Globus pallidus (tissue), 1 donor: ENCODE data around the gene KCNQ2.
"Not testable (repeated sequence)": the region's sequence is repeated elsewhere in the genome, so short reads cannot be mapped to it uniquely, and the experiment has no call there.

Experiments used
- DNase-seq: peaks from one replicate; pipeline ENCODE4 v3.0.0-alpha.2; 2015; ENCODE audit warnings: low spot score

KCNQ2 gene

GRCh38 chr20:63385819-63386218 is 86.6 kb downstream of the KCNQ2 start:
- DNase-seq: no peak

GRCh38 chr20:63384336-63384735 is 88.1 kb downstream of the KCNQ2 start:
- no peak for DNase-seq

- no peak for DNase-seq
Observed at GRCh38 chr20:63383556-63383955, 88.9 kb downstream of the KCNQ2 start.

DNA sequence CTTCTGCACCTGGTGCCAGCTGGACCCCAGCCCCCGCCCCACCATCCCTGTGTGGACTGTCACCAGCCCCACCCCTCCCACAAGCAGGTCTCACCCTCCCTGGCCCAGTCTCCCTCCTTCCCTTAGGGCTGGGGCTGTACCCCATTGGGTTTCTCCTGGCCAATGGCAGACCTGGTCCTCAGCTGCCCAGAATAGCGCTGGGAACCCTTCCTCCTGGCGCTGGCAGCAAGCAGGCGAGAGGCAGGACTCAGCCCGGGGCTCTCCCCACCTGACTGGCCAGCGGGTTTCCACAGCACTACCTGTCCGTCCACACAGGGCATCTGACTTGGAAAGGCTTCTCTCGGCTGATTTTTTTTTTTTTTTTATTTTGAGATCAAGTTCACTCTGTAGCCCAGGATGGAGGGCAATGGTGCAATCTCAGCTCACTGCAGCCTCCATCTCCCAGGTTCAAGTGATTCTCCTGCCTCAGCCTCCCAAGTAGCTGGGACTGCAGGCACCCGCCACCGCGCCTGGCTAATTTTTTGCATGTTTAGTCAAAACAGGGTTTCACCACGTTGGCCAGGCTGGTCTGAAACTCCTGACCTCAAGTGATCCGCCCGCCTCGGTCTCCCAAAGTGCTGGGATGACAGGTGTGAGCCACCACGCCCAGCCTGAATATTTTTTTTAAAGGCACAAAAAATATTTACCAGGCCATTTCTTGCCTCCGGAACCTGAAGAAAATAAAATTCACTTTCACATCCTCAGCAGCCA is 89.7 kb downstream of the KCNQ2 start:
- no peak for DNase-seq

- no peak for DNase-seq
Observed at GRCh38 chr20:63381781-63382431, 90.5 kb downstream of the KCNQ2 start.

DNA sequence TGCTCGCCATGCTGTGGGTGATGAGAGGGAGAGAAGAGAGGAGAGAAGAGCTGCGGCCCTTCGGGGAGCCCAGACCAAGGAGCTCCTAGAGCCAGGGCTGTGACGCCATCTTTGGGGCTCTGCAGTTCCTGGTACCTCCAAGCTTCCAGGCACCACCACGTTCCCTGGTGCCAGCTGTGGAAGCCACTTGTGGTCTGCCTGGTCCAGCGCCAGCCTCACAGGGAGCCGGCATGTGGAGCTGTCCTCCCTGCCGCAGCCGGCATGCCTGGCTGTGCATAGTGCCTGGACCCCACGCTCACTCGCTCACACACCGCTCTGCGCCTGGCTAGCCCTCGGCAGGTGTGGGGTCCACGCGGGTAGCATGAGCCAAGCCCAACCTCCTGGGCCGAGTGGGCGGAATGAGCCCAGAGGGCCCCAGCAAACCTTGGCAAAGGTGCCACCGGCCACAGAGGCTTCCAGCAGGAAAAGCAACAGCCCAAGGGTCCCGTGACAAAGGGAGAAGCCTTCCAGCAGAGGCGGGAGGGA is 92.0 kb downstream of the KCNQ2 start:
- no peak for DNase-seq

GRCh38 chr20:63379872-63380271 is 92.6 kb downstream of the KCNQ2 start:
- DNase-seq: not testable (repeated sequence)

- no peak for DNase-seq
Observed at GRCh38 chr20:63379296-63379695, 93.2 kb downstream of the KCNQ2 start.

- DNase-seq: no peak
Observed at GRCh38 chr20:63378626-63379025, 93.8 kb downstream of the KCNQ2 start.

DNA sequence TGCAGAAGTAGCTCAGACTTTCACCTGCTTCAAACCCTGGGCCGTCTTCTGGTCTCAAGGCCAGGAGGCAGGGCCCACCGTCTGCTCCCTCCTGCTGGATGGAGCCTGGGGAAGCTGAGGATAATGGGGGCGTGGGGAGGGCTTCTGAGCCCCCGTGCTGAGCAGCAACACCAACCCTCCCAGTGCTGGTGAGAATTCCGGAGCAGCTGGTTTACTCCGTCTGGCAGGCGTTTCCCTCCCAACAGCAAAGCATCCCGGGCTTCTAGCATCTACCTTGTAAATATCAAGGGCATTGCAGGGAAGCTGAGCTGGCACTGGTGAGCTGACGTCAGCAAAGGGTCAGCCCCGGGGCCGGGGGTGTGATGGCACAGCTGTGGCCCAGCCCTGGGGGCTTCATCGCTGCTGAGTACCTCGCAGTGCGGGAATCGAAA is 94.5 kb downstream of the KCNQ2 start:
- no peak for DNase-seq

- DNase-seq: no peak
Observed at GRCh38 chr20:63377256-63377941, 95.1 kb downstream of the KCNQ2 start.

GRCh38 chr20:63376283-63377250 is 95.9 kb downstream of the KCNQ2 start:
- DNase-seq: no peak

DNA sequence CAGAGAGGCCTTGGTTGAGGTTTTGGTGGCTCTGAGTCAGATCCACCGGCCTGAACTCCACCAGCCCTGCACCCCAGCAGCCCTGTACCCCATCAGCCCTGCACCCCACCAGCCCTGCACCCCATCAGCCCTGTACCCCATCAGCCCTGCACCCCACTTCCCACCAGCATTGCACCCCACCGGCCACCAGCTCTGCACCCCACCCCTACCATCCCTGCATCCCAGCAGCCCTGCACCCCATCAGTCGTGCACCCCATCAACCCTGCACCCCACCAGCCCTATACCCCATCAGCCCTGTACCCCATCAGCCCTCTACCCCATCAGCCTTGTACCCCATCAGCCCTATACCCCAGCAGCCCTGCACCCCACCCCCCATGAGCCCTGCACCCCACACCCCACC is 97.0 kb downstream of the KCNQ2 start:
- DNase-seq: no peak

DNA sequence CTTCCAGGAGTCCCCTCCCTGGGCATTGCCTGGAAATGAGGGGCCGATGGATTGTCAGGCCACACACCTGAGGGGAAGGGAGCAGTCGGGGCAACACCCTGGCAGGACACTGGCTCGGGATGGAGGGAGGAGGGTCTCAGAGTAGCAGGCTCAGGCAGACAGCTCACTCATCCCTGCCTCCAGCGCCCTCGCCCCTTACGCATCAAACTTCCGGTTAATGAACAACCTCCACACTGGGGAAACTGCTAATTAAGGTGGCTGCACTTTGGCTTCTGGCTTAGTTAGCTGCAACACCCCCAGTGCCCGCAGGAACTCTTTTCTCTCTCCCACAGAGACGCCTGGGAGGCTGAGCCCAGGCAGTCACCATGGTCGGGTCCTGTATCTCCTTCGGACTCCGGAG is 98.0 kb downstream of the KCNQ2 start:
- DNase-seq: no peak

DNA sequence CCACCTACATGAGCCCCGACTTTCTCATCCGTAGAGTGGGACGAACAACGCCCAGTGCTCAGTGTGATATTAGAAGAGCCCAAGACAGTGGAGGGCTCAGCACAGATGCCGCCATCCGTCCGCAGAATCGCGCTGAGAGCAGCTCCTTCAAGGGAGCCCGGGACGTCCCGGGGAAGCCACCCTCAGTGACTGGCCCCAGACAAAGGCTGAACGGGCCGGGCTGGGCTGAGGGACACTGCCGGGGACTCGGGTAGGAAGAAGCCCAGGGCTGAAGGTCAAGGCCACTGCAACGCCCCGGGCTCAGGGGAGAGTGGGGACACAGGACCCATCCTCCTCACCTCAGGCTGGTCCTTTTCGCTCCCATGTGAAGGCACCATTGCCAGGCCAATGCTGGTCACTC is 98.5 kb downstream of the KCNQ2 start:
- DNase-seq: no peak

DNA sequence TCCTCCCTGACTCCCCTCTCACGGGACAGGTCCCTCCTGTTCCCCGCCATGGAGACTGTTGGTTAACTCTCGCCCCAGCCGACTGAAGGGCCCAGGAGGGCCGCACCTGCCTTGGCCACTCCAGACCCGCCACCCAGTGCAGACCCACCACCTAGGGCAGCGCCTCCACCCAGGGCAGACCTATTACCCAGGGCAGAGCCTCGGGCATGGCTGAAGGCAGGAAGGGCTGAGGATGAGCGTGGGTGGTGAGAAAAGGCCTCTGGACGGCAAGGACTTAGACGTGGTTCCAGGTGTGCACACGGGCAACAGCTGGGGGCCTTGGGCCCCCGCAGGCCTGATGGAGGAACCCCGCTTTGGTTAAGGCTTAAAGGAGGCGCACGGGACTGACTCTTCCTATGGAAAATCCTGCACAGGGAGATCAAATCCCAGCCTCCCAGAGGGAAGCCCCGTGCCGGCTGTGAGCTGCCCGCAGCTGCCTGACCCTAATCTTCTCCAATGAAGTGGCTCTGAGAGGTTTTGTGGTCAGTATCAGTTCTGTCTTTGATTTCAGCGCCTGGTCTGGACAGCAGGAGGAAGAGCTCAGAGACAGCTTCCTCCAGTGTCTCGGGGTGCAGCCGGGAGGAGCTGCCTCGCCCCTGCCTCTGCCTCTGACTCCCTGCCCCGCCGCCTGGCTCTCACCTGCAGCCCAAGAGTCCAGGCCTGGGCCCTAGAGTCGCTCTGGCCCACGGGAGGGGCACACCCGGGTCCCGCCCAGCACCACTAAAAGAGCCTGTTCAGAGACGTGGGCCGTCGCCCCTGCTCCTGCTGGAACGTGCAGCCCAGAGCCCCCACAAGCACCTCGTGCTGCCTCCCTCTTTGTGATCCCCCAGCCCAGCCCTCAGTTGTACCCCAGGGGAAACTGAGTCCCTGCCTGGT is 99.2 kb downstream of the KCNQ2 start:
- no peak for DNase-seq

DNA sequence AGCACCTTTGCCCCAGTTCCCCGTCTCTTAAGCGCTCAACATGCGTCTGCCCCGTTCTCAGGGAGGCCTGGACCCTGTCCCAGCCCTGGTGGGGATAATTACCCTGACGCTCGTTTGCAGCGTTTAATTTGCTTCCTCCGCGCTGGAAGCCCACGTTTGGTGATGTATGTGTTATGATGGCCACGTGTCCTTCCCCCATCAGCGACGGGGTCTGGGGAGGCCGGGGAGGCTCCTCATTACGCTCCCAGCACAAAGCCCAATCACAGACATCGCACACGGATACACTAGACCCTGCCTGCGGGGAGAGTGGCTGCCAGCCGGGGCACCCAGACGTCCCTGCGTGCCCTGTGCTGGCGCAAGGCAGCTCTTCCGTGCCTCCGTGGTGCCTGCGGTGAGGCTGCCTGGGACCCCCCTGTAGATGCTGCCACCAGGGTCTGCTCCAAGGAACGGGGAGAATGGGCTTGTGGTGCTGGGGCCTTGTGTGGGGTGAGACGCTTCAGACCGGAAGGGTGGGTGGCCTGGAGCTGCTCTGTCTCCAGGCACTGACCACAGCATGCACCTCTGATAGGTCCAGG is 101.1 kb downstream of the KCNQ2 start:
- DNase-seq: no peak

- DNase-seq: no peak
Observed at GRCh38 chr20:63370618-63371187, 101.8 kb downstream of the KCNQ2 start.

DNA sequence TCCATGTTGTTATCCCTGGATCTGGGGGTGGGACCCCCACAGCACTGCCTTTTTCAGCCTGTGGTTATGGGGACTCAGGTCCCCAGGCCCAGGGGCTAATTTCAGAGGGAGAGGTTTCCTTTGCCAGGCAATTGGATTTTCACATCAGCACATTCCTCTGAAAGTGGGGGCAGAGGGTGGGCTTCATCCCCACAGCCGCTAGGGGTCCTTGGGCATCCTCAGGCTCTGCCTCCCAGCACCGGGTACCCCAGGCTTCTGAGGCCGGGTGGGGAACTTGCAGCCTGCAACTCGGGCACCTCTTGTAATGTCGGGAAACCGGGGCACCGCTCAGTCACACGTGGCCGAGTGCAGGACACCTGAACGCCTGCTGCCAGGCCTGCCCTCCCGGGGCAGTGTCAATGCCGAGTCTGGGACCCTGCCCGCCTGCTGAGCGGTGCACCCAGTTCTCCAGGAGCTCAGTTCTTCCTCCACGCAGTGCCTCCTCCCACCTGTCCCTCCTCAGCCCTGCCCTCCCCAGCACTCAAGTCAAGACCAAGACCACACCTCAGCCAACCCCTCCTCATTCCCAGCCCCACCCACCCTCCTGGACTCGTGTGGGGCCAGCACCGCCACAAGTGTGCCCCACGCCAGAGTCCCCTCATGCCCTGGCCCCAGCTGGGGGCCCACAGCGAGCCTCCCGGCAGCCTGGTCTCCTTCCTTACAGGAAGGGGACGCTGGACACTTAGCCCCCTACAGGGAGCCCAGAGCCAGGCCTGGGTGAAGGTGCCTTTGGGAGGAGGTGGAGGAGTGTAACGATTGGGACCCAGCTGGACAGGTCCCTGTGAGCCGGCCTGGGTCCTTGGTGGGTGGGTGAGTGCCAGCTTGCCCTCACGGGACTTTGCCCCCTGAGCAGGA is 102.5 kb downstream of the KCNQ2 start:
- no peak for DNase-seq
